ENCODE data around the gene ZNF407.

DNA sequence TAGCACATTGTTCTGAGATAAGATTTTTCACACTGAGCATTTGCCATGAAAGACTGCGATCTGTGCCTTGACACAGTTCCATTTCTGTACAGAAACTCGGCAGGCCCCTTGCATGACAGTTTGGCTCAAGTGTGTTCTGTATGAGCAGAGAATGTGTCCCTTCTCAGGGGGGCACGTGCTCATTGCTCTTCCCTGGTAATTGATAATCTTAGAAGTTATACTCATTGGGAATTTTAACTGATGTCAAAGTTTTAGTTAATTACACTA, 440.0 kb downstream of the ZNF407 start:
- TF ChIP-seq, protein P1, sequence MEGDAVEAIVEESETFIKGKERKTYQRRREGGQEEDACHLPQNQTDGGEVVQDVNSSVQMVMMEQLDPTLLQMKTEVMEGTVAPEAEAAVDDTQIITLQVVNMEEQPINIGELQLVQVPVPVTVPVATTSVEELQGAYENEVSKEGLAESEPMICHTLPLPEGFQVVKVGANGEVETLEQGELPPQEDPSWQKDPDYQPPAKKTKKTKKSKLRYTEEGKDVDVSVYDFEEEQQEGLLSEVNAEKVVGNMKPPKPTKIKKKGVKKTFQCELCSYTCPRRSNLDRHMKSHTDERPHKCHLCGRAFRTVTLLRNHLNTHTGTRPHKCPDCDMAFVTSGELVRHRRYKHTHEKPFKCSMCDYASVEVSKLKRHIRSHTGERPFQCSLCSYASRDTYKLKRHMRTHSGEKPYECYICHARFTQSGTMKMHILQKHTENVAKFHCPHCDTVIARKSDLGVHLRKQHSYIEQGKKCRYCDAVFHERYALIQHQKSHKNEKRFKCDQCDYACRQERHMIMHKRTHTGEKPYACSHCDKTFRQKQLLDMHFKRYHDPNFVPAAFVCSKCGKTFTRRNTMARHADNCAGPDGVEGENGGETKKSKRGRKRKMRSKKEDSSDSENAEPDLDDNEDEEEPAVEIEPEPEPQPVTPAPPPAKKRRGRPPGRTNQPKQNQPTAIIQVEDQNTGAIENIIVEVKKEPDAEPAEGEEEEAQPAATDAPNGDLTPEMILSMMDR (IDR thresholded peaks at IDR 0.05 in 2 of 3, conservative IDR thresholded peaks at IDR 0.05 in 1 of 3; ENCODE audit: borderline replicate concordance in 1 of 3, insufficient read depth in 1 of 3, low read depth in 2 of 3, low read length in 2 of 3), result no peak
- no peak for TF ChIP-seq TCF7L2 (IDR thresholded peaks at IDR 0.05; ENCODE audit: borderline replicate concordance, extremely low read depth, insufficient read depth, insufficient read length)
